Trophoblast cell (in vitro differentiated cells and primary cell): ENCODE data around the gene KMO.

Experiments
- DNase-seq, 2 donors: peaks; one replicate each; pipeline ENCODE4 v3.0.0-alpha.2; 2016
- H2AFZ ChIP-seq: 2 replicates; pipeline ENCODE4 v1.6.1; 2013; ENCODE audit warnings: low read length, moderate library complexity, mild to moderate bottlenecking; ENCODE audit not compliant: insufficient read depth, poor library complexity
- H2AK5ac ChIP-seq: 2 replicates; pipeline ENCODE4 v1.6.1; 2013; ENCODE audit warnings: mild to moderate bottlenecking, low read length
- H2BK120ac ChIP-seq: 2 replicates; pipeline ENCODE4 v1.6.1; 2013; ENCODE audit warnings: low read length, mild to moderate bottlenecking, moderate library complexity; ENCODE audit not compliant: insufficient read depth, poor library complexity
- H2BK12ac ChIP-seq: 2 replicates; pipeline ENCODE4 v1.6.1; 2013; ENCODE audit warnings: mild to moderate bottlenecking, low read length, moderate library complexity
- H2BK5ac ChIP-seq: 2 replicates; pipeline ENCODE4 v1.6.1; 2013; ENCODE audit warnings: low read length, low read depth, moderate library complexity, mild to moderate bottlenecking; ENCODE audit not compliant: poor library complexity
- H3K14ac ChIP-seq: 2 replicates; pipeline ENCODE4 v1.6.1; 2013; ENCODE audit warnings: mild to moderate bottlenecking, low read length
- H3K18ac ChIP-seq: 2 replicates; pipeline ENCODE4 v1.6.1; 2013; ENCODE audit warnings: mild to moderate bottlenecking, low read length
- H3K23ac ChIP-seq: 2 replicates; pipeline ENCODE4 v1.6.1; 2013; ENCODE audit warnings: low read length
- H3K27ac ChIP-seq: 2 replicates; pipeline ENCODE4 v1.5.1; 2013; ENCODE audit warnings: low read depth, mild to moderate bottlenecking, inconsistent platforms, low read length, moderate library complexity
- H3K27me3 ChIP-seq: 2 replicates; pipeline ENCODE4 v1.6.1; 2013; ENCODE audit warnings: inconsistent platforms, mild to moderate bottlenecking, low read length, moderate library complexity; ENCODE audit not compliant: insufficient read depth
- H3K36me3 ChIP-seq, 2 experiments: 1 replicate in 1 of 2; 2 replicates in 1 of 2; pipeline ENCODE4 v1.6.1; 2013; ENCODE audit warnings: low read length in 2 of 2, mild to moderate bottlenecking in 2 of 2, moderate library complexity in 1 of 2; ENCODE audit not compliant: insufficient read depth in 2 of 2, control insufficient read depth in 1 of 2
- H3K4ac ChIP-seq: 2 replicates; pipeline ENCODE4 v1.6.1; 2013; ENCODE audit warnings: low read depth, mild to moderate bottlenecking, low read length, moderate library complexity
- H3K4me1 ChIP-seq, 2 experiments: 1 replicate in 1 of 2; 2 replicates in 1 of 2; pipeline ENCODE4 v1.6.1; 2013; ENCODE audit warnings: low read length in 2 of 2, mild to moderate bottlenecking in 2 of 2, moderate library complexity in 1 of 2; ENCODE audit not compliant: insufficient read depth in 2 of 2, control insufficient read depth in 1 of 2
- H3K4me2 ChIP-seq: 2 replicates; pipeline ENCODE4 v1.6.1; 2013; ENCODE audit warnings: inconsistent platforms, mild to moderate bottlenecking, low read length, moderate library complexity
- H3K4me3 ChIP-seq: 2 replicates; pipeline ENCODE4 v1.5.1; 2013; ENCODE audit warnings: mild to moderate bottlenecking, low read depth, low read length, inconsistent platforms
- H3K79me1 ChIP-seq: one replicate; pipeline ENCODE4 v1.6.1; 2013; ENCODE audit warnings: low read length
- H3K79me2 ChIP-seq: 2 replicates; pipeline ENCODE4 v1.6.1; 2013; ENCODE audit warnings: low read length, mild to moderate bottlenecking; ENCODE audit not compliant: control insufficient read depth, insufficient read depth, poor library complexity
- H3K9ac ChIP-seq: 2 replicates; pipeline ENCODE4 v1.6.1; 2013; ENCODE audit warnings: mild to moderate bottlenecking, low read length
- H3K9me3 ChIP-seq: 2 replicates; pipeline ENCODE4 v1.6.1; 2013; ENCODE audit warnings: low read depth, mild to moderate bottlenecking, control low read depth, inconsistent platforms, low read length; ENCODE audit not compliant: insufficient read depth
- H4K12ac ChIP-seq: 2 replicates; pipeline ENCODE4 v1.6.1; 2013; ENCODE audit warnings: low read depth, mild to moderate bottlenecking, low read length, moderate library complexity
- H4K8ac ChIP-seq: 2 replicates; pipeline ENCODE4 v1.6.1; 2013; ENCODE audit warnings: low read depth, mild to moderate bottlenecking, low read length, moderate library complexity
- H4K91ac ChIP-seq: one replicate; pipeline ENCODE4 v1.6.1; 2013; ENCODE audit warnings: low read depth, mild to moderate bottlenecking, low read length, moderate library complexity
- WGBS: extraction: QIAGEN DNeasy Blood & Tissue Kit; methylation state at CpG from one replicate; pipeline ENCODE4 v1.1.7; 2013; ENCODE audit warnings: missing lambda C conversion rate; ENCODE audit not compliant: insufficient read length, insufficient coverage; ENCODE audit errors: extremely low coverage; 5-methylcytosine and 5-hydroxymethylcytosine counted together

Gene KMO

GRCh38 chr1:241574154-241574553 is 42.0 kb downstream of the KMO start:
- H3K9me3 ChIP-seq, result peaks cover 3% of the 10 kb centered on the region
- no peaks in the 10 kb centered on the region for H3K36me3 ChIP-seq
- H3K18ac ChIP-seq, result no peak overlapping the region
- H3K4me3 ChIP-seq, result no peak overlapping the region
- H4K8ac ChIP-seq, result no peak overlapping the region
- no peak overlapping the region for H3K9ac ChIP-seq
- H3K14ac ChIP-seq, result no peak overlapping the region
- no peaks in the 10 kb centered on the region for H3K27me3 ChIP-seq
- H2AK5ac ChIP-seq, result no peak overlapping the region
- no peak overlapping the region for H2AFZ ChIP-seq
- H2BK120ac ChIP-seq, result no peak overlapping the region
- H3K79me1 ChIP-seq, result no peaks in the 10 kb centered on the region
- no peak overlapping the region for H2BK12ac ChIP-seq
- H3K27ac ChIP-seq, result no peak overlapping the region
- no peaks in the 10 kb centered on the region for H3K79me2 ChIP-seq
- H4K91ac ChIP-seq, result no peak overlapping the region
- no peak overlapping the region for H4K12ac ChIP-seq
- no peak overlapping the region for H3K4me2 ChIP-seq
- no peaks in the 10 kb centered on the region for H3K4me1 ChIP-seq
- no peak overlapping the region for H3K4ac ChIP-seq
- DNase-seq, result no peak
- no peak overlapping the region for H2BK5ac ChIP-seq
- no peak overlapping the region for H3K23ac ChIP-seq

- no peak overlapping the region for H3K4me3 ChIP-seq
- H4K12ac ChIP-seq, result no peak overlapping the region
- H2BK120ac ChIP-seq, result no peak overlapping the region
- no peak overlapping the region for H3K4ac ChIP-seq
- no peak overlapping the region for H3K14ac ChIP-seq
- no CpG with 5 or more reads among the region's 4 CpGs for WGBS
- no peak overlapping the region for H3K9ac ChIP-seq
- H2AK5ac ChIP-seq, result no peak overlapping the region
- no peak overlapping the region for H4K91ac ChIP-seq
- no peak overlapping the region for H3K18ac ChIP-seq
- H4K8ac ChIP-seq, result no peak overlapping the region
- H2BK12ac ChIP-seq, result no peak overlapping the region
- no peak for DNase-seq
- no peak overlapping the region for H3K4me2 ChIP-seq
- H3K36me3 ChIP-seq, result no peaks in the 10 kb centered on the region
- no peaks in the 10 kb centered on the region for H3K27me3 ChIP-seq
- no peak overlapping the region for H2AFZ ChIP-seq
- no peaks in the 10 kb centered on the region for H3K79me1 ChIP-seq
- no peaks in the 10 kb centered on the region for H3K4me1 ChIP-seq
- H3K9me3 ChIP-seq, result peaks cover 6% of the 10 kb centered on the region
- H3K27ac ChIP-seq, result no peak overlapping the region
- H3K23ac ChIP-seq, result no peak overlapping the region
- no peaks in the 10 kb centered on the region for H3K79me2 ChIP-seq
- no peak overlapping the region for H2BK5ac ChIP-seq
Observed at GRCh38 chr1:241579434-241579833, 47.3 kb downstream of the KMO start.

GRCh38 chr1:241582921-241583321 is 50.7 kb downstream of the KMO start:
- H3K18ac ChIP-seq, result no peak overlapping the region

GRCh38 chr1:241586905-241587512 is 54.8 kb downstream of the KMO start:
- H3K27me3 ChIP-seq, result no peaks in the 10 kb centered on the region
- peaks cover 5% of the 10 kb centered on the region for H3K79me1 ChIP-seq
- H4K91ac ChIP-seq, result no peak overlapping the region
- no peak overlapping the region for H3K4me2 ChIP-seq
- H3K23ac ChIP-seq, result no peak overlapping the region
- no peak overlapping the region for H3K4me3 ChIP-seq
- H4K8ac ChIP-seq, result no peak overlapping the region
- no peak overlapping the region for H2BK120ac ChIP-seq
- H2AFZ ChIP-seq, result no peak overlapping the region
- no CpG with 5 or more reads among the region's 14 CpGs for WGBS
- H3K9ac ChIP-seq, result no peak overlapping the region
- H3K4ac ChIP-seq, result no peak overlapping the region
- H3K79me2 ChIP-seq, result no peaks in the 10 kb centered on the region
- no peaks in the 10 kb centered on the region for H3K36me3 ChIP-seq
- H3K9me3 ChIP-seq, result no peaks in the 10 kb centered on the region
- H2BK12ac ChIP-seq, result no peak overlapping the region
- H3K18ac ChIP-seq, result no peak overlapping the region
- no peak overlapping the region for H2AK5ac ChIP-seq
- no peak overlapping the region for H3K14ac ChIP-seq
- no peak overlapping the region for H3K27ac ChIP-seq
- H4K12ac ChIP-seq, result no peak overlapping the region
- peaks cover 0 to 3% of the 10 kb centered on the region in 2 experiments for H3K4me1 ChIP-seq
- DNase-seq, result no peak
- H2BK5ac ChIP-seq, result no peak overlapping the region

More at GRCh38 chr1:241582921-241583321, 50.7 kb downstream of the KMO start:
- Histone ChIP-seq H3K4ac (no peak overlapping the region), H3K9ac (no peak overlapping the region), H2AK5ac (no peak overlapping the region), H4K8ac (no peak overlapping the region), H2BK5ac (no peak overlapping the region), H3K79me1 (no peaks in the 10 kb centered on the region), H2BK120ac (no peak overlapping the region), H4K91ac (no peak overlapping the region), H3K27ac (no peak overlapping the region), H3K27me3 (no peaks in the 10 kb centered on the region), H3K23ac (no peak overlapping the region), H3K4me1 (no peaks in the 10 kb centered on the region), H3K36me3 (no peaks in the 10 kb centered on the region), H4K12ac (no peak overlapping the region), H2AFZ (no peak overlapping the region), H3K79me2 (no peaks in the 10 kb centered on the region), H3K9me3 (peaks cover 5% of the 10 kb centered on the region), H2BK12ac (no peak overlapping the region), H3K4me2 (no peak overlapping the region), H3K4me3 (no peak overlapping the region), H3K14ac (no peak overlapping the region)
- DNase-seq, result no peak
- WGBS, result no CpG with 5 or more reads among the region's 1 CpG
